Measurements from ENCODE around the gene CHAT.

The CHAT gene

DNA sequence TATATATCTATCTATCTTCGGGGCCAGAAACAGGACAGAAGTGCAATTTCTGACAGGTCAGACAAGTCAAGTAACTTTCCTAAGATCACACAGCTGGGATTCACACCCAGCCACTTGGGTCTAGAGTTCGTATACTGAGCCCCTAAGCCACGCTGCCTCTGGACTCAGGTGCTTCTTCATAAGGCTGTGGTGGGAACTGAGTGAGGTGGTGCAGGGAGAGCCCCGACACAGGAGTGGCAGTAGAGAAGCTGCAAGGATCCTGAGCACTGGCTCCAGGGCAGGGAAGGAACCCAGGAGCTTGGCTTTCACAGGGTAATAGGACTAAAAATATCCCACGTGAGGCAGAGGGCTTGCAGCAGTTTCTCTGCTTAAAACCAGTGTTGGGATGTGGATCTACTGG, 99.4 kb downstream of the CHAT start:
- TF ChIP-seq CTCF (conservative IDR thresholded peaks at IDR 0.05; ENCODE audit: low read length): no peak
- no peak overlapping the region for H3K4me3 ChIP-seq (ENCODE audit: low read length)
- no peak for DNase-seq (ENCODE audit: low read depth)

Measured in AG10803 (cell line).